Body of pancreas (tissue), 4 donors: ENCODE measurements around the gene SUGCT.

ENCODE experiments used
- POLR2A ChIP-seq, 3 donors: fragments of 450-650 bp; IDR thresholded peaks; one replicate each; pipeline ENCODE4 v1.6.1; 2016; ENCODE audit warnings: antibody characterized with exemption in 3 of 3, mild to moderate bottlenecking in 2 of 3
- TF ChIP-seq, protein P1 (sequence below), 7 experiments: fragments of 450-650 bp in 4 of 7; fragments of 200-600 bp in 3 of 7; sonication (generic) in 3 of 7; IDR thresholded peaks; one replicate each; pipeline ENCODE4 v1.5.1; 2016 to 2019; ENCODE audit warnings: antibody characterized with exemption in 7 of 7

DNA sequence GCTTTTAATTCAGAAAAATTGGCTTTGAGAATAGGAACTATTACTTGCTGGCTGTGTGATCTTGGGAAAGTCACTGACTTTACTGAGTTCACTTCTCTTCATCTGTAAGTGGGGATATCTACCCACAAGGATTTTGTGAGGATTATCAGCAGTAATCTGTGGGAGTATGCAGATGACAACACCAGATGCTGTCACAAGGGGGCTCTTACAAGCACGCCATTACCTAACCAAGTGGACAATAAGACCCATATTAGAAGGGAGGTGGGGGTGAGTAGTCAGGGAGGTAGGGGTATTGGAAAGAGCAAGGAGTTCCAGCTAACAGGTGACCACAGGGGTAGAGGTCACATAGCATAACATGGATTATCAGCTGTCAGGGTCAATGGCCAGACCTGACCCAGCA, 569.4 kb downstream of the SUGCT start:
- no peak for TF ChIP-seq POLR2A (IDR thresholded peaks at IDR 0.05)
- TF ChIP-seq, protein P1, sequence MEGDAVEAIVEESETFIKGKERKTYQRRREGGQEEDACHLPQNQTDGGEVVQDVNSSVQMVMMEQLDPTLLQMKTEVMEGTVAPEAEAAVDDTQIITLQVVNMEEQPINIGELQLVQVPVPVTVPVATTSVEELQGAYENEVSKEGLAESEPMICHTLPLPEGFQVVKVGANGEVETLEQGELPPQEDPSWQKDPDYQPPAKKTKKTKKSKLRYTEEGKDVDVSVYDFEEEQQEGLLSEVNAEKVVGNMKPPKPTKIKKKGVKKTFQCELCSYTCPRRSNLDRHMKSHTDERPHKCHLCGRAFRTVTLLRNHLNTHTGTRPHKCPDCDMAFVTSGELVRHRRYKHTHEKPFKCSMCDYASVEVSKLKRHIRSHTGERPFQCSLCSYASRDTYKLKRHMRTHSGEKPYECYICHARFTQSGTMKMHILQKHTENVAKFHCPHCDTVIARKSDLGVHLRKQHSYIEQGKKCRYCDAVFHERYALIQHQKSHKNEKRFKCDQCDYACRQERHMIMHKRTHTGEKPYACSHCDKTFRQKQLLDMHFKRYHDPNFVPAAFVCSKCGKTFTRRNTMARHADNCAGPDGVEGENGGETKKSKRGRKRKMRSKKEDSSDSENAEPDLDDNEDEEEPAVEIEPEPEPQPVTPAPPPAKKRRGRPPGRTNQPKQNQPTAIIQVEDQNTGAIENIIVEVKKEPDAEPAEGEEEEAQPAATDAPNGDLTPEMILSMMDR (IDR thresholded peaks at IDR 0.05) = no peak
